SK-N-MC (cell line): Measurements from ENCODE around the gene HCCS.
A peak's percentile ranks its signal among the peaks of the same experiment; 100 is the strongest.
"Not testable (repeated sequence)": the region's sequence is repeated elsewhere in the genome, so short reads cannot be mapped to it uniquely, and the experiment has no call there.

Experiments used
- DNase-seq: peaks from one replicate; pipeline ENCODE4 v3.0.0-alpha.2; 2011; ENCODE audit warnings: low read depth, low spot score
- H3K27ac ChIP-seq: fragments of 200-600 bp; sonication (generic); 2 replicates; pipeline ENCODE4 v1.5.1; 2016; ENCODE audit warnings: mixed run types
- H3K36me3 ChIP-seq: fragments of 200-600 bp; sonication (generic); 2 replicates; pipeline ENCODE4 v1.6.1; 2017; ENCODE audit warnings: antibody characterized with exemption, low read length, mixed read lengths; ENCODE audit not compliant: insufficient read depth
- H3K4me3 ChIP-seq: fragments of 200-600 bp; sonication (generic); 2 replicates; pipeline ENCODE4 v1.5.1; 2016
- H3K9ac ChIP-seq: fragments of 200-600 bp; sonication (generic); 2 replicates; pipeline ENCODE4 v1.8.0; 2017; ENCODE audit warnings: mixed run types, mixed read lengths; ENCODE audit not compliant: insufficient read length
- H3K9me3 ChIP-seq: fragments of 200-600 bp; sonication (generic); 2 replicates; pipeline ENCODE4 v1.6.1; 2017; ENCODE audit warnings: low read depth, mild to moderate bottlenecking, antibody characterized with exemption, low read length, moderate library complexity, mixed read lengths
- EZH2 ChIP-seq: fragments of 200-600 bp; sonication (generic); IDR thresholded peaks from one replicate; pipeline ENCODE4 v1.6.1; 2017; ENCODE audit warnings: antibody characterized with exemption
- FOXP2 ChIP-seq: optimal IDR thresholded peaks from 2 replicates; pipeline ENCODE3; 2011; ENCODE audit warnings: mild to moderate bottlenecking, moderate library complexity; ENCODE audit not compliant: insufficient read depth; ENCODE audit errors: extremely low read length, control extremely low read depth
- POLR2AphosphoS5 ChIP-seq: IDR thresholded peaks from 2 replicates; pipeline ENCODE4 v1.6.1; 2012; ENCODE audit warnings: mild to moderate bottlenecking, low read depth, low read length, borderline replicate concordance

HCCS gene

DNA sequence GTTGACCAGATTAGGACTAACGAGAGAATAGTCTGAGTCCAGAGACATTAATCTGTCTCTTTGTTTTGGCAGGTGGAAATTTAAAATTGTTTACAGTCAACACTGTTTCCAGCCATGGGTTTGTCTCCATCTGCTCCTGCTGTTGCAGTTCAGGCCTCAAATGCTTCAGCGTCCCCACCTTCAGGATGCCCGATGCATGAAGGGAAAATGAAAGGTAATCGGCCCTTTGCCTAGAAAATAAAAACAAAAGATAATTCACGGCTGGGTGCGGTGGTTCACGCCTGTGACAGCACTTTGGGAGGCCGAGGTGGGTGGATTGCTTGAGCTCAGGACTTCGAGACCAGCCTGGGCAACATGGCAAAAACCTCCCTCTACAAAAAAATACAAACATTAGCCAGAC is 815 bp downstream of the HCCS start:
- TF ChIP-seq POLR2AphosphoS5 = no peak
- Histone ChIP-seq H3K9me3 (no peaks in the 10 kb centered on the region), H3K9ac (peak overlapping the region; percentile 91), H3K27ac (no peak overlapping the region), H3K4me3 (peak overlapping the region; percentile 82), H3K36me3 (peaks cover 28% of the 10 kb centered on the region; the same call in 1 of the 2 replicates)
- no peak for DNase-seq

DNA sequence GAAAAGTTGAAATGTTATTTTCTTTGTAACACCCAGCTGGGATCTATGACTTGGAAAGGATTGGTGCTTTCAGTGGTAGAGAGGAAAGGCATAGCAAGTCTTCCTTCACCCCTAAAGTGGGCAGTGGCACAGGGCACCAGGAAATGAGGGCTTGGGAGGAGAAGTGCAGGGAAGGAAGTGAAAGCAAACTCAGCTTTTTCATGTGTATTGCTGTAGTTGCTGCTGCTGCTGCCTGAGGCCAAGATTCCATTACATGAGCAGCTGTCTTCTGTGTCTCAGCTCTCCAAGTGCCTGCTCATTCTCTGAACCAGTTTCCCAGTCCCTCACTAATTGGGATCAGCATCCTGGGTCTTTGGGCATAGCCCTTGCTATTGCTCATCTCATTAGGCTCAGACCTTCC is 2.6 kb downstream of the HCCS start:
- Histone ChIP-seq H3K36me3 (peaks cover 45% of the 10 kb centered on the region), H3K27ac (no peak overlapping the region)
- no peak for DNase-seq

DNA sequence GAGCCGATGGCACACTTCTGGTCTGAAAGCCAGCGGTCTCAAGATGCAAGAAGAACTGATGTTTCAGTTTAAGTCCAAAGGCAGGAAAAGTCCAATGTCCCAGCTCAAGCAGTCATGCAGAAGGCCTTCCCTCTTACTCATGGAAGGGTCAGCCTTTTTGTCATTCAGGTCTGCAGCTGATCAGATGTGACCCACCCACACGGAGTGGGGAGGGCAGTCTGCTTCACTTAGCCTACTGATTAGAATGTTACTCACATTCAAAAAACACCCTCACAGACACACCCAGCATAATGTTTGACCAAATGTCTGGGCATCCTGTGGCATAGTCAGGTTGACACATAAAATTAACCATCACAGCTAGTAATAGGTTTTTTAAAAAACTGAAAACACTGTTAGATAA is 6.6 kb downstream of the HCCS start:
- Histone ChIP-seq H3K9me3 (no peaks in the 10 kb centered on the region), H3K27ac (no peak overlapping the region), H3K36me3 (peaks cover 81% of the 10 kb centered on the region), H3K4me3 (no peak overlapping the region), H3K9ac (no peak overlapping the region)
- no peak for TF ChIP-seq EZH2
- no peak for DNase-seq

More for the DNA sequence above, 2.6 kb downstream of the HCCS start:
- TF ChIP-seq FOXP2 (no peak), EZH2 (no peak), POLR2AphosphoS5 (no peak)
- Histone ChIP-seq H3K4me3 (no peak overlapping the region), H3K9me3 (no peaks in the 10 kb centered on the region), H3K9ac (no peak overlapping the region)

DNA sequence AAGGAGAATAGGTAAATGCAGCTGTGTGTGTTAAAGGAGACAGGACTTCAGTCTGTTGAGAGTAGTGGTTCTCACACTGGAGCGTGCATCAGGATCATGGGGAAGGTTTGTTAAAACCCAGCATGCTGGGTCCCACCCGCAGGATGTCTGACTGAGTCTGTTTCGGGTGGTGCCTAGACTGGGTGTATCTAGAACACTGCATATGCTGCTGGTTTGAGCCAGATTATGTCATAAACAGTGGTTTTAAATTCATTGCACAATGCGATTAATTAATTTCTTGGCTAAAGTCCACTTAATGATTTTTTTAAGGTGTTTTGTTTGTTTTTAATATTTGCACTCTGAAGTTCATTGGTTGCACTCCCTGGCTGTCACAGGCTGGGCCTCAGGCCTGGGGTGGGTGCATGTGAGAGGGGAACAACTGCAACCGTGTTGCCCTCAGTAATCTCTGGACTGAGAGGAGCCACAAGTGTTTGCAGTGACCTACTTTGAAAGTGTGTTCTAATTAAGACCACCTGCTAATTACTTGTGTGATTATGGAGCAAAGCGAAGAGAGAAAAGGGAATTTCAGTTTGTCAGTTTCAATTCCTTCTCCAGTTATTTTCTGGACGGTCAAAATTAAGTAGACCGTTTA is 8.3 kb downstream of the HCCS start:
- Histone ChIP-seq H3K9me3 (no peaks in the 10 kb centered on the region), H3K27ac (no peak overlapping the region), H3K4me3 (no peak overlapping the region), H3K9ac (no peak overlapping the region), H3K36me3 (peaks cover 79% of the 10 kb centered on the region)
- DNase-seq = no peak
- TF ChIP-seq EZH2 (no peak), POLR2AphosphoS5 (no peak), FOXP2 (no peak)

DNA sequence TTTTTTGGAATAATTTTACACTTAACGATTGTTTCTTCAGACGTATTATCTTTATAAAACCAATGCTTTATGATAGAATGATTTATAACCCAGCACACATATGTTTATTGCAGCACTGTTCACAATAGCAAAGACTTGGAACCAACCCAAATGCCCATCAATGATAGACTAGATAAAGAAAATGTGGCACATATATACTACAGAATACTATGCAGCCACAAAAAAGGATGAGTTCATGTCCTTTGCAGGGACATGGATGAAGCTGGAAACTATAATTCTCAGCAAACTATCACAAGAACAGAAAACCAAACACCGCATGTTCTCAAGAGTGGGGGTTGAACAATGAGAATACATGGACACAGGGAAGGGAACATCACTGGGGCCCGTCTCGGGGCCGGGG is 12.0 kb downstream of the HCCS start:
- peaks cover 42% of the 10 kb centered on the region for H3K36me3 ChIP-seq
- not testable (repeated sequence) for H3K9me3 ChIP-seq, H3K9ac ChIP-seq, H3K4me3 ChIP-seq, H3K27ac ChIP-seq, DNase-seq

DNA sequence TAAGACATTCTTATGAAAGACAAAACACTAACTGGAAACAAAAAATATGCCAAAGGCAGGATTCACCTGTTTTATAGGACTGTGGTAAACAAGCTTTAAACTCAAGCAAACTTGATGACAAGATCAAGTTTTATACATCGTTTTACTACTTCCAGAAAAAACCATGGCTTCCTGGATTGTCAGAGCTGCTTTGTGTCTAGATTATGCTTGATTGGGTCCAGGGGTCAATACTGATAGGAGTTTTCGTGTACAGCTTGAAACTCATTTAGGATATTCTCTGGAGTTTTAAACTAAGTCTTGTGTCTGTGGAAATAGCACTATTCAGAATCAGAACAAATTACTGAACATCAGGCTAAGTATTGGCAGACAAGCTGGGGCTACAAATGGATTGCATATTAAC is 13.0 kb downstream of the HCCS start:
- Histone ChIP-seq H3K9me3 (no peaks in the 10 kb centered on the region), H3K9ac (no peak overlapping the region), H3K27ac (no peak overlapping the region), H3K36me3 (peaks cover 32% of the 10 kb centered on the region; the same call in 1 of the 2 replicates), H3K4me3 (no peak overlapping the region)
- no peak for DNase-seq
- TF ChIP-seq POLR2AphosphoS5 (no peak), FOXP2 (no peak), EZH2 (no peak)

DNA sequence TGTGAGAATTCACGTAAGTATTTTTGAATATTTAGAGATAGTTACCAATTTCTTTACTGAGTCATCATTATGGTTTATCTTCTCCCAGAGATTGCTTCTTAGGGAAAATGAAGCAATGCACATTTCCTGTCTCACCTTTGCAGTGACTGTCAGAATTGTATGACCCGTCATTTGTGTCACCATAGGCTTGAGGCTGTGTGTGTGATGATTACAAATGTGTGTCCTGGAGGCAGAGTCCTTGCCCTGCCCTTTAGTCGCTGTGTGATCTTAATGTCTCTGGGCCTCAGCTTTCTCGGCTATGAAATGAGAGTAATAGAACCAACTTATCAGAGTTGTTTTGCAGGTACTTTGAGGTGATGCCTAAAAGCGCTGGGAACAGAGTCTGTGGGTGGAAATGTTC is 13.9 kb downstream of the HCCS start:
- H3K9me3 ChIP-seq = no peaks in the 10 kb centered on the region
- TF ChIP-seq EZH2 (no peak), POLR2AphosphoS5 (no peak), FOXP2 (no peak)
- H3K27ac ChIP-seq = no peak overlapping the region
- no peak overlapping the region for H3K4me3 ChIP-seq
- no peak for DNase-seq
- no peak overlapping the region for H3K9ac ChIP-seq
- H3K36me3 ChIP-seq = peaks cover 23% of the 10 kb centered on the region; the same call in 1 of the 2 replicates

DNA sequence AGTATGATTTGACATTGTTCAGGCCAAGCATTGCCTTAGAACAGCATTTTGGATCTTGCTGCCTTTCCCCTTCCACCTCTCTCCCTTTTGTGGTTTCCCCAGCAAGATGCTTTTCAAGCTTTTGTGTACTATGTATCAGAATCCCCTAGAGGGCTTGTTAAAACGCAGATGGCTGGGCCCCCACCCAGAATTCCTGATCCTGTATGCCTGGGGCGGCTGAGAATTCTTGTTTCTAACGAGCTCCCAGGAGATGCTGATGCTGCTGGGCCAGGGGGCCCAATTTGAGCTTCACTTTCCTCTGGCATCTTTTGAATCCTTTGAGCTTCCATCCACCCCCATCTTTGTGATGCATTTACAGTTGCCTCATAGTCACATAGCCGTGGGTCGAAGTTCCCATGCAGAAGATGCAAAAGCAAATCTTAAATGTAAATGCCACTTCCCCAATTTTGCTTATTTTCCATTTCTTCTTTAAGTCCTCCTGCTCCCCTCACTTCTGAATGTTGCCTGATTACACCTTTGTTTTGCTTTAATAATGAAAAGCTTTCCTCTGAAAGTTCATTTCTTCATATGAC is 18.5 kb downstream of the HCCS start:
- H3K27ac ChIP-seq = no peak overlapping the region
- peak; percentile 20 for DNase-seq
- TF ChIP-seq FOXP2 (no peak), POLR2AphosphoS5 (no peak), EZH2 (no peak)
- H3K9ac ChIP-seq = no peak overlapping the region
- H3K9me3 ChIP-seq = no peaks in the 10 kb centered on the region
- no peaks in the 10 kb centered on the region for H3K36me3 ChIP-seq
- H3K4me3 ChIP-seq = no peak overlapping the region

DNA sequence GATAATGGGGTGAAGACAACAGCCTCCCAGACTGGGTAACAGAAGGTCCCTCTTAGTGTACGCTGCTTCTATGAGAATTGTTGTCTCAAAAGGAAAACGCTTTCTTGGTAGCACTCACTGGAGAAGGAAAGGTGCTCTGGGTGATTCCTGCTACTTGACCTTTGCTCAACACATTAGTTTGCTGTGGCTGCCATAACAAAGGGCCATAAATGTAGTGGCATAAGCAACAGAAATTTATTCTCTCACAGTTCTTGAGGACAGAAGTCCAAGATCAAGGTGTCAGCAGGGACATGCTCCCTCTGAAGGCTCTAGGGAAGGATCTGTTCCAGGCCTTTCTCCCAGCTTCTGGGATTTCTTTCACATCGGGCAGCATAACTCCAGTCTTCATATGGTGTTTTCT is 19.0 kb downstream of the HCCS start:
- no peak overlapping the region for H3K9ac ChIP-seq
- H3K4me3 ChIP-seq = no peak overlapping the region
- H3K9me3 ChIP-seq = no peaks in the 10 kb centered on the region
- no peaks in the 10 kb centered on the region for H3K36me3 ChIP-seq
- TF ChIP-seq POLR2AphosphoS5 = no peak
- TF ChIP-seq FOXP2 = no peak
- no peak for TF ChIP-seq EZH2
- no peak for DNase-seq
- no peak overlapping the region for H3K27ac ChIP-seq
